Calu3 (cell line): ENCODE results near the gene SRXN1. TPM values are rescaled to one million over a fixed set of nuclear protein-coding genes. Genes with fewer than 3 reads are reported as not detected.

Source experiments
- BruUV-seq: library from RNA; stranded (reverse); fragments of 400-500 nt; replicated peaks from 2 replicates; lab custom pipeline; 2021; lab: Mats Ljungman, UMichigan
- CTCF ChIA-PET: fragments of 300-600 bp; sonication (Branson Sonifier 250); formaldehyde crosslinking; loops from one replicate; lab custom pipeline; 2022; ENCODE audit warnings: antibody characterized with exemption; lab: Charles Lee
- DNase-seq: peaks from one replicate; pipeline ENCODE4 v3.0.0; 2022
- H3K27ac Mint-ChIP-seq: one replicate; pipeline ENCODE4 v1.8.0; 2022; ENCODE audit warnings: mixed read lengths; ENCODE audit not compliant: unreplicated experiment
- H3K27me3 Mint-ChIP-seq: one replicate; pipeline ENCODE4 v1.8.0; 2022; ENCODE audit warnings: mixed read lengths; ENCODE audit not compliant: unreplicated experiment
- H3K36me3 Mint-ChIP-seq: one replicate; pipeline ENCODE4 v1.8.0; 2022; ENCODE audit warnings: mild to moderate bottlenecking, moderate library complexity, mixed read lengths; ENCODE audit not compliant: insufficient read depth, unreplicated experiment
- H3K4me1 Mint-ChIP-seq: one replicate; pipeline ENCODE4 v1.8.0; 2022; ENCODE audit warnings: mild to moderate bottlenecking, low read depth, mixed read lengths; ENCODE audit not compliant: unreplicated experiment
- H3K4me3 Mint-ChIP-seq: one replicate; pipeline ENCODE4 v1.8.0; 2022; ENCODE audit warnings: mild to moderate bottlenecking, low read depth, moderate library complexity, mixed read lengths; ENCODE audit not compliant: unreplicated experiment
- H3K9me3 Mint-ChIP-seq: one replicate; pipeline ENCODE4 v1.8.0; 2022; ENCODE audit warnings: low read depth, mixed read lengths; ENCODE audit not compliant: unreplicated experiment
- intact Hi-C: fragments of 100-400 bp; cut with micrococcal nuclease; formaldehyde crosslinking; loops from one replicate; pipeline ENCODE4 v1.10.0; 2022; ENCODE audit not compliant: unreplicated experiment
- total RNA-seq: library from RNA; stranded (reverse); gene quantifications from 2 replicates; pipeline ENCODE4 v1.2.3, GENCODE V29; 2022
- TF ChIP-seq, protein P1 (sequence below): fragments of 200-600 bp; IDR thresholded peaks from one replicate; pipeline ENCODE4 v1.8.0; 2022; ENCODE audit warnings: antibody characterized with exemption; ENCODE audit not compliant: unreplicated experiment

The SRXN1 gene
- total RNA-seq, 1 experiment from 2014 or later: 17.4 TPM

DNA sequence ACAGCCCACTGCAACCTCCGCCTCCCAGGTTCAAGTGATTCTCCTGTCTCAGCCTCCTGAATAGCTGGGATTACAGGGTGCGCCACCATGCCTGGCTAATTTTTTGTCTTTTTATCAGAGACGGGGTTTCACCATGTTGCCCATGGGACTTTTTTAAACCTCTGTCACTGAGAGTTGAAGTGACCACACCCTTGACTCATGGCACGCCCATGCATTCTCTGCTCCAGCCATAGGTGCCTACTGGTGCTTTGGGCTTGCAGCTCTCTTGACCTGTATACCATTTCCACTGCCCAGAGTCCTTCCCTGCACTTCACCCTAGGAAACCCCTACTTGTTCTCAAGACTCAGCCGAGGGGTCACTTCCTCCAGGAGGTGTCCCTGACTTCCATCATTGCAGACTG, 25.0 kb upstream of the SRXN1 start:
- no peak overlapping the region for H3K4me3 Mint-ChIP-seq
- CTCF ChIA-PET: no interaction called here
- H3K36me3 Mint-ChIP-seq: no peaks in the 10 kb centered on the region
- H3K4me1 Mint-ChIP-seq: peaks cover 17% of the 10 kb centered on the region
- no TSS peak for BruUV-seq
- no peak for DNase-seq
- TF ChIP-seq, protein P1, sequence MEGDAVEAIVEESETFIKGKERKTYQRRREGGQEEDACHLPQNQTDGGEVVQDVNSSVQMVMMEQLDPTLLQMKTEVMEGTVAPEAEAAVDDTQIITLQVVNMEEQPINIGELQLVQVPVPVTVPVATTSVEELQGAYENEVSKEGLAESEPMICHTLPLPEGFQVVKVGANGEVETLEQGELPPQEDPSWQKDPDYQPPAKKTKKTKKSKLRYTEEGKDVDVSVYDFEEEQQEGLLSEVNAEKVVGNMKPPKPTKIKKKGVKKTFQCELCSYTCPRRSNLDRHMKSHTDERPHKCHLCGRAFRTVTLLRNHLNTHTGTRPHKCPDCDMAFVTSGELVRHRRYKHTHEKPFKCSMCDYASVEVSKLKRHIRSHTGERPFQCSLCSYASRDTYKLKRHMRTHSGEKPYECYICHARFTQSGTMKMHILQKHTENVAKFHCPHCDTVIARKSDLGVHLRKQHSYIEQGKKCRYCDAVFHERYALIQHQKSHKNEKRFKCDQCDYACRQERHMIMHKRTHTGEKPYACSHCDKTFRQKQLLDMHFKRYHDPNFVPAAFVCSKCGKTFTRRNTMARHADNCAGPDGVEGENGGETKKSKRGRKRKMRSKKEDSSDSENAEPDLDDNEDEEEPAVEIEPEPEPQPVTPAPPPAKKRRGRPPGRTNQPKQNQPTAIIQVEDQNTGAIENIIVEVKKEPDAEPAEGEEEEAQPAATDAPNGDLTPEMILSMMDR: no peak
- intact Hi-C loops: no loop called here
- no peaks in the 10 kb centered on the region for H3K9me3 Mint-ChIP-seq
- H3K27me3 Mint-ChIP-seq: peaks cover 60% of the 10 kb centered on the region
- H3K27ac Mint-ChIP-seq: no peak overlapping the region

DNA sequence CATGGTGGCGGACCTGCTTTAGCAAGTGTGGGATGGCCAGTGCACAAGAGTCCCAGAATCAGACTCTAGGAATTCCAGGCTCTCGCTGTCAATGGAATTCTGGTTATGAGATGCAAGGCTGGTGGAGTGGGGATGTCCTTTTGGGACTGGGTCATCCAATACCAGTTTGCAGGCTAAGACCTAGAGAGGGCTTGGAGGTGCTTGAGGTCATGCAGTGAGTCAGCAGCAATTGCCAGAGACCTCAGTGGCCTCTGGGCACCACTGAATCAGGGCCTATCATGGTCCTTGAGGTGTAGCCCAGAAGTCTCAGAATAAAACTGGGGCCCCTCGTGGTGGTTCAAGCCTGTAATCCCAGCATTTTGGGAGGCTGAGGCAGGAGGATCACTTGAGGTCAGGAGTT, 24.0 kb upstream of the SRXN1 start:
- peaks cover 70% of the 10 kb centered on the region for H3K27me3 Mint-ChIP-seq
- no peaks in the 10 kb centered on the region for H3K36me3 Mint-ChIP-seq
- no peak for DNase-seq
- CTCF ChIA-PET: no interaction called here
- H3K4me1 Mint-ChIP-seq: peaks cover 19% of the 10 kb centered on the region
- no peak overlapping the region for H3K27ac Mint-ChIP-seq
- intact Hi-C loops: no loop called here
- H3K9me3 Mint-ChIP-seq: no peaks in the 10 kb centered on the region
- TF ChIP-seq, protein P1: no peak
- no peak overlapping the region for H3K4me3 Mint-ChIP-seq
- no TSS peak for BruUV-seq

- H3K9me3 Mint-ChIP-seq: no peaks in the 10 kb centered on the region
- peak overlapping the region; percentile 30 for H3K4me3 Mint-ChIP-seq
- no peaks in the 10 kb centered on the region for H3K36me3 Mint-ChIP-seq
- peaks cover 75% of the 10 kb centered on the region for H3K27me3 Mint-ChIP-seq
- CTCF ChIA-PET: interaction anchor here (0.7 to 0.9 kb wide), 2 partner anchors 9 to 177 kb away, joined by 3 to 5 read pairs; no protein-coding TSS in a partner anchor
- DNase-seq: no peak
- no TSS peak for BruUV-seq
- TF ChIP-seq, protein P1: no peak
- H3K27ac Mint-ChIP-seq: peak overlapping the region; percentile 76
- intact Hi-C loops: no loop called here
- H3K4me1 Mint-ChIP-seq: peaks cover 24% of the 10 kb centered on the region
Observed at GRCh38 chr20:676315-676937, 23.4 kb upstream of the SRXN1 start.

DNA sequence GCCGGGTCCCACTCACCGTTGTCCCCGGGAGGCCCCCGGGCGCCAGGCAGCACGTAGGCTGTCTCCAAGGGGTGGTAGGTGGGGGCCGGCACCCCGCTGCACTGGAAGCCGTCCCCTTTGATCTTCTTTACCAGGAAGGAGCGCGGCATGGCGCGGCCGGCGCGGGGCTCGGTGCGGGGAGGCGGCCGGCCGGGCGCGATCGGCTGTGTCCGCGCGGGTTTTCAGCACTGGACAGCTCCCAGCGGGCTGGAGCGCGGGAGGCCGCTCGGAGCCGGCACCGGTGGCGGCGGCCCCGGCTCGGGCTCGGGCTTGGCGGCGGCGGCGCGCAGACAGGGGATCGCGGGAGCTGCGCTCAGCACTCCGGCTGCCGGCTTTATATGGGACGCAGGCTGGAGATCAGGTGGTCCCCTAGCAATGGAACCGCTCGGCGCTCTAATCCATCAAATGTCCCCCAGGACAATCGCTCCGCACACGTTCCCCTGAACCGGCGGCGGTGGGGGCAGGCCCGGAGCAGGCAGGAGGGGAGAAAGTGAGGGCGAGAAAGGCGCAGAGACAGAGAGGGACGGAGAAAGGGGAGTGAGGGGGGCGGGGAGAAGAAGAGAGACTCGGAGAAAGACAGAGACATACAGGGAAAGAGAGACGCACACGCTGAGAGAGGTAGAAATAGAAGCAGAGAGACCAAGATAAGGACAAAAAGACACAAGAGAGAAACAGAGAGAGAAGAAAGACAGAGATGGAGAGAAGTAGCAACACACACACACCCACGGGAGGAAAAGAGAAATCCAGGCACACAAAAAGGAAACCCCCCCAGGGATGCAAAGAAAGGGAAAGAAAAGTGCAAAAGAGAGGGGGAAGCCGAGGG, 22.7 kb upstream of the SRXN1 start, which contains the start of gene SCRT2:
SCRT2 (minus strand) TSS at position 350 of the 862 bp plus-strand sequence; CDS start at position 149, 201 bp downstream.
- BruUV-seq: no TSS peak
- CTCF ChIA-PET: interaction anchor here (0.7 to 0.9 kb wide), 2 partner anchors 9 to 178 kb away, joined by 3 to 5 read pairs; no protein-coding TSS in a partner anchor
- DNase-seq: peak; percentile 77
- TF ChIP-seq, protein P1: no peak
- Mint-ChIP-seq H3K27me3 (peaks cover 82% of the 10 kb centered on the region), H3K9me3 (no peaks in the 10 kb centered on the region), H3K27ac (peak within 1 kb of the TSS; percentile 76), H3K4me1 (peaks cover 28% of the 10 kb centered on the region), H3K4me3 (peak within 1 kb of the TSS; percentile 30), H3K36me3 (no peaks in the 10 kb centered on the region)
- intact Hi-C loops: no loop called here
